ENCODE results near the gene P2RX2.

The P2RX2 gene

GRCh38 chr12:132603240-132604150 lies 15.1 kb upstream of the P2RX2 start:
- no peak for DNase-seq

- DNase-seq, result no peak
These were observed 14.4 kb upstream of the P2RX2 start for GRCh38 chr12:132604151-132604618.

- DNase-seq, result no peak
These were observed 13.7 kb upstream of the P2RX2 start for GRCh38 chr12:132604668-132605441.

GRCh38 chr12:132605892-132606291 lies 12.7 kb upstream of the P2RX2 start:
- DNase-seq, result no peak

GRCh38 chr12:132606466-132606865 lies 12.1 kb upstream of the P2RX2 start:
- no peak for DNase-seq

GRCh38 chr12:132606927-132607326 lies 11.6 kb upstream of the P2RX2 start:
- no peak for DNase-seq

GRCh38 chr12:132608231-132609171 lies 10.1 kb upstream of the P2RX2 start:
- no peak for DNase-seq

GRCh38 chr12:132610051-132610759 lies 8.4 kb upstream of the P2RX2 start, which contains the start of gene LRCOL1:
Gene LRCOL1, minus strand, starts transcription at chr12:132610582. Its CDS starts 4,331 bp downstream, at chr12:132606251.
- DNase-seq, result peak; percentile 76

GRCh38 chr12:132610866-132611602 lies 7.5 kb upstream of the P2RX2 start:
- no peak for DNase-seq

- no peak for DNase-seq
These were observed 7.0 kb upstream of the P2RX2 start for GRCh38 chr12:132611620-132612019.

- DNase-seq, result no peak
These were observed 4.5 kb upstream of the P2RX2 start for GRCh38 chr12:132614029-132614428.

- peak; percentile 84 for DNase-seq
These were observed 3.6 kb upstream of the P2RX2 start for GRCh38 chr12:132614861-132615578.

- no peak for DNase-seq
These were observed 3.0 kb upstream of the P2RX2 start for GRCh38 chr12:132615579-132616038.

GRCh38 chr12:132617135-132617701 lies 1.4 kb upstream of the P2RX2 start:
- DNase-seq, result no peak

GRCh38 chr12:132617822-132618682 lies 524 bp upstream of the P2RX2 start:
- DNase-seq, result no peak

- DNase-seq, result no peak
These were observed 452 bp downstream of the P2RX2 start for GRCh38 chr12:132619071-132619385.

GRCh38 chr12:132619386-132620112 lies 973 bp downstream of the P2RX2 start:
- DNase-seq, result no peak
